Neutrophil (primary cell): ENCODE results near the gene UBASH3B.

Experiments used
- H3K27ac ChIP-seq: fragments of 200-600 bp; sonication (generic); 2 replicates; pipeline ENCODE4 v1.5.1; 2016; ENCODE audit warnings: mild to moderate bottlenecking, moderate library complexity
- H3K27me3 ChIP-seq: fragments of 200-600 bp; sonication (generic); 2 replicates; pipeline ENCODE4 v1.6.0; 2016; ENCODE audit warnings: mild to moderate bottlenecking
- H3K36me3 ChIP-seq: fragments of 200-600 bp; sonication (generic); 2 replicates; pipeline ENCODE4 v1.5.1; 2017
- H3K4me1 ChIP-seq, 2 experiments: fragments of 200-600 bp in 1 of 2; sonication (generic) in 1 of 2; 1 replicate in 1 of 2; 2 replicates in 1 of 2; pipeline versions ENCODE4 v1.5.1 to v1.6.1; 2013 to 2016; ENCODE audit warnings: low read depth in 1 of 2, low read length in 1 of 2, mild to moderate bottlenecking in 1 of 2, moderate library complexity in 1 of 2; ENCODE audit not compliant: control insufficient read depth in 1 of 2, insufficient read depth in 1 of 2
- H3K4me3 ChIP-seq, 2 experiments: fragments of 200-600 bp in 1 of 2; sonication (generic) in 1 of 2; 1 replicate in 1 of 2; 2 replicates in 1 of 2; pipeline ENCODE4 v1.5.1; 2013 to 2016; ENCODE audit warnings: low read depth in 1 of 2, low read length in 1 of 2, mild to moderate bottlenecking in 1 of 2, moderate library complexity in 1 of 2
- H3K9me3 ChIP-seq: fragments of 200-600 bp; sonication (generic); 2 replicates; pipeline ENCODE4 v1.5.1; 2016
- TF ChIP-seq, protein P1 (sequence below): fragments of 200-600 bp; sonication (generic); IDR thresholded peaks from 2 replicates; pipeline ENCODE4 v1.5.1; 2016; ENCODE audit warnings: antibody characterized with exemption

Gene UBASH3B

DNA sequence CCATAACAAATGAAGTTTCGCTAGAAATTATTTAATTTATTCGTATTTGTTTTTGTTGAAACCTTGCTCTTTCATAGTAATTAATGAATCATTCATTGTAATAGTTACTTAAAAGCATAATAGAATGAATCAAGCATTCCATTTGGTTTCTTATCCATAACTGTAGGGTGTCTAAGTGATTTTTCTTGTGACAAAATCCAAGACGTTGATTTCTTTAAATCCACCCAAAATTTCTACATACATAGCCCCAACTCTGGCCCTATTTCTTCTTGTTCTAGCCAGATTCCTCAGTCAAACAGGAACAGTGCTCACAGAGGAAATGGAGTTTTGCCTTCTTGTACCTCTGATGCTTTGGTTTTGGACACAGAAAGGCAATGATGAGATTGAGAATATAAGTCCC, 25.5 kb downstream of the UBASH3B start:
- H3K4me1 ChIP-seq, result peaks cover 3 to 6% of the 10 kb centered on the region in 2 experiments
- TF ChIP-seq, protein P1, sequence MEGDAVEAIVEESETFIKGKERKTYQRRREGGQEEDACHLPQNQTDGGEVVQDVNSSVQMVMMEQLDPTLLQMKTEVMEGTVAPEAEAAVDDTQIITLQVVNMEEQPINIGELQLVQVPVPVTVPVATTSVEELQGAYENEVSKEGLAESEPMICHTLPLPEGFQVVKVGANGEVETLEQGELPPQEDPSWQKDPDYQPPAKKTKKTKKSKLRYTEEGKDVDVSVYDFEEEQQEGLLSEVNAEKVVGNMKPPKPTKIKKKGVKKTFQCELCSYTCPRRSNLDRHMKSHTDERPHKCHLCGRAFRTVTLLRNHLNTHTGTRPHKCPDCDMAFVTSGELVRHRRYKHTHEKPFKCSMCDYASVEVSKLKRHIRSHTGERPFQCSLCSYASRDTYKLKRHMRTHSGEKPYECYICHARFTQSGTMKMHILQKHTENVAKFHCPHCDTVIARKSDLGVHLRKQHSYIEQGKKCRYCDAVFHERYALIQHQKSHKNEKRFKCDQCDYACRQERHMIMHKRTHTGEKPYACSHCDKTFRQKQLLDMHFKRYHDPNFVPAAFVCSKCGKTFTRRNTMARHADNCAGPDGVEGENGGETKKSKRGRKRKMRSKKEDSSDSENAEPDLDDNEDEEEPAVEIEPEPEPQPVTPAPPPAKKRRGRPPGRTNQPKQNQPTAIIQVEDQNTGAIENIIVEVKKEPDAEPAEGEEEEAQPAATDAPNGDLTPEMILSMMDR, result no peak
- no peaks in the 10 kb centered on the region for H3K36me3 ChIP-seq
- H3K9me3 ChIP-seq, result no peaks in the 10 kb centered on the region
- no peaks in the 10 kb centered on the region for H3K27me3 ChIP-seq
- H3K4me3 ChIP-seq, result no peak overlapping the region
- no peak overlapping the region for H3K27ac ChIP-seq

DNA sequence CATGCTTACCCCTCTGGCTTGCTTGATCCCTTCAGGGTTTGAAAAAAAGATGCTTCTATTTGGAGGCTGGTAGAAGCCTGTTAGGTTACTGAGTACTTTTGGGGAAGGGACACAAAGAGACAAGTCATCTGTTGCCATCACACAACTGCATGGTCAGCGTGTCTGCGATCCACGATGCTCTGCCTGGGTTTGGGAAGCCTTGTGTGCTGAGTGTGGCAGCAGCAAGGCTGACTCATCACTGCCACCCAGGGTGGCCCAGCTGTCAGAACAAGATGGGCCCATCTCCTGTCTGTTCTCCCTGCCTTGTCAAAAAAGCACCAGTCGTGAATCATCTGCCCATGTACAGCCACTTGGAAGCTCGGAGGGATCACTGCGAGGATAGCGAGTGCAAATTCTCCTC, 26.2 kb downstream of the UBASH3B start:
- Histone ChIP-seq H3K36me3 (no peaks in the 10 kb centered on the region), H3K9me3 (no peaks in the 10 kb centered on the region), H3K4me1 (peaks cover 3 to 6% of the 10 kb centered on the region in 2 experiments), H3K27ac (no peak overlapping the region), H3K4me3 (no peak overlapping the region), H3K27me3 (no peaks in the 10 kb centered on the region)
- TF ChIP-seq, protein P1, result no peak

DNA sequence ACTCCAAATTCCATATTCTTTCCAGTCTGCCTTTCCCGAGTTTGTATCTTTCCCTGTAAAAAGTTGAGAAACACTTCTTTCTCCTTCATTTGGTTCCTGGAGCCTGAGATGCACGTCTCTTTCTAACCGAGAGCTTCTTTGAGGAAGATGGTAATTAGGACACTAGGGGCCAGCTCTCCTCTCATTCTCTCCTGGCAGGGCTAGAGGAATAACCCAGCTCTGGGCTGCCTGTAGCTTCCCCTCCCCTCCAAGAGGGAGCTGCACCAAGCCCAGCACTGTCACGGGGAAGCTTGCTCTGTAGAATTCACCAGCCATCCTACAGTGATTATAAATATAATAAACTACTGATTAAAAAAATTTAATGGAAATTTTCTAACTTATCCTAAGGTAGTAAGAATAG, 26.9 kb downstream of the UBASH3B start:
- no peak overlapping the region for H3K27ac ChIP-seq
- peaks cover 8 to 12% of the 10 kb centered on the region in 2 experiments for H3K4me1 ChIP-seq
- no peaks in the 10 kb centered on the region for H3K9me3 ChIP-seq
- H3K36me3 ChIP-seq, result no peaks in the 10 kb centered on the region
- H3K4me3 ChIP-seq, result no peak overlapping the region
- TF ChIP-seq, protein P1, result no peak
- H3K27me3 ChIP-seq, result no peaks in the 10 kb centered on the region

DNA sequence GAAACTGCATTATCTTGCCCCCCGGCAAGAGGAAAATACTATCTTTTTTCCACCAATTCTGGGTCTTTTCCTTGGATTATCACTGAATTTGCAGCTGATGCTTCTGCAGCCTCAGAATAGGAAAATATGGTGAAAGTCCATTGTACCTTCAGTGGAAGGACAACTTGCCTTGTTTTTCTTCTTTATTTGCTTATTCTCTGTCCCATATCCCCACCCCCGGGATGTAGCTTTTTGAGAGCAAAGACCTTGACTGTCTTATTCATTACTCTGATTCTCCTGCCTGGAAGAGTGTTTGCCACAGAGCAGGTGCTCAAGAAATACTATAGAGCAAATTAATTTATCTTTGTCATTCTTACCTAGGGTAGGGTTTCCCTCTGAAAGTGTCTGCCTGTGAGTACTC, 29.5 kb downstream of the UBASH3B start:
- peak overlapping the region; percentile 67 for H3K27ac ChIP-seq
- TF ChIP-seq, protein P1, result no peak
- peaks cover 26 to 35% of the 10 kb centered on the region in 2 experiments for H3K4me1 ChIP-seq
- H3K4me3 ChIP-seq, result no peak overlapping the region
- H3K9me3 ChIP-seq, result no peaks in the 10 kb centered on the region
- H3K36me3 ChIP-seq, result no peaks in the 10 kb centered on the region
- H3K27me3 ChIP-seq, result no peaks in the 10 kb centered on the region

DNA sequence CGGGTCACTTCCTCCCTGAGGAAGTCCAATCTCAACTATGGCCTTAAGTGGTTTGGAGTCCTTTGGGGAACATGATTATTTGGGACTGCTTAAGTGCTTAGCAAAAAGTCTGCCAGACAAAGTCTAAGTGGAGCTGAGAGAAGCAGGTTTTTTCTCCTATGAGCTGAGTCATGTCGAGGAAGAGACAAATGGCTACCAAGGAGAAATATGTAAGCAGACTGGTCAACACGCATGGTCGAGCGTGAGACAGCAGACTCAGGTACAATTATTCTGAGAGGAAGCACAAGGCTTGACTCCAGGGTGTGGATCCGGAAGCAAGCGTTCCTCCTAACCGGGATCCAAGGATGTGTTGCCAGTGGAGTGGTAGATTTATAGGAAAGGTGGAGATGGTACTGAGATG, 30.6 kb downstream of the UBASH3B start:
- H3K27ac ChIP-seq, result no peak overlapping the region
- no peak overlapping the region for H3K4me3 ChIP-seq
- no peaks in the 10 kb centered on the region for H3K9me3 ChIP-seq
- H3K4me1 ChIP-seq, result peaks cover 36 to 45% of the 10 kb centered on the region in 2 experiments
- H3K36me3 ChIP-seq, result no peaks in the 10 kb centered on the region
- H3K27me3 ChIP-seq, result no peaks in the 10 kb centered on the region
- TF ChIP-seq, protein P1, result no peak

DNA sequence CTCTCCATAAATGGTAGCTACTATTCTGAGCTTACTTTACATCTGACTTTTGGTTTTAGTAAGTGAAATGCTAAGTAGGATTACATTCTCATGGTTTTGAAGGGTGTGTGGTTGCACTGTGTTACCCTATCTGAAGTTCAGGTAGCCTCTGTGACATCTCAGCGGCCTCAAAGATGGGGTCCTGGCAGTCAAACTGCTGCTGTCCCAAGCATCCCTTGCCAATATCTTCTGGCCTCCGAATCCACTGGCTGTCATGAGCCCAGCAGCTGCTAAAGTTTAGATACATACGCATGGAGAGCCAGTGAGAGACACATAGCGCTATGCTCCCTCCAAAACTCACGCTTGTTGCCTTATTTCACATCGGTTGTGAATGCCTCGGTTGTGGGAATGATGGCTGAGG, 34.9 kb downstream of the UBASH3B start:
- H3K4me1 ChIP-seq, result peaks cover 74 to 82% of the 10 kb centered on the region in 2 experiments
- H3K9me3 ChIP-seq, result no peaks in the 10 kb centered on the region
- H3K4me3 ChIP-seq, result peak overlapping the region; percentile 39 to 55
- no peaks in the 10 kb centered on the region for H3K36me3 ChIP-seq
- no peaks in the 10 kb centered on the region for H3K27me3 ChIP-seq
- peak overlapping the region; percentile 87 for H3K27ac ChIP-seq
- TF ChIP-seq, protein P1, result no peak
